Spleen (tissue), 11 donors: ENCODE data around the gene TSHR. TPM values are rescaled to one million over a fixed set of nuclear protein-coding genes. Genes with fewer than 3 reads are reported as not detected.
"Not testable (repeated sequence)": the region's sequence is repeated elsewhere in the genome, so short reads cannot be mapped to it uniquely, and the experiment has no call there.

ENCODE experiments used
- DNase-seq: peaks from one replicate; pipeline ENCODE4 v3.0.0-alpha.2; 2020
- H3K27ac ChIP-seq, 8 donors: fragments of 200-600 bp; sonication (generic) in 7 of 8; 1 replicate in 4 of 8; 2 replicates in 4 of 8; pipeline versions ENCODE4 v1.5.0 to v1.8.0; 2016 to 2021; ENCODE audit warnings: inconsistent platforms in 4 of 8, mild to moderate bottlenecking in 4 of 8, moderate library complexity in 1 of 8
- H3K27me3 ChIP-seq, 7 donors: fragments of 200-600 bp; sonication (generic) in 6 of 7; replicated peaks in 1 of 7; 1 replicate in 4 of 7; 2 replicates in 3 of 7; pipeline versions ENCODE4 v1.5.0 to v1.8.0; 2016 to 2021; ENCODE audit warnings: inconsistent platforms in 3 of 7, mild to moderate bottlenecking in 1 of 7
- H3K36me3 ChIP-seq, 6 donors: fragments of 200-600 bp; sonication (generic) in 5 of 6; 1 replicate in 4 of 6; 2 replicates in 2 of 6; pipeline versions ENCODE4 v1.5.0 to v1.8.0; 2016 to 2021; ENCODE audit warnings: inconsistent platforms in 2 of 6
- H3K4me1 ChIP-seq, 6 donors: fragments of 200-600 bp; sonication (generic) in 5 of 6; 1 replicate in 3 of 6; 2 replicates in 3 of 6; pipeline versions ENCODE4 v1.5.0 to v1.8.0; 2016 to 2021; ENCODE audit warnings: inconsistent platforms in 3 of 6
- H3K4me3 ChIP-seq, 8 donors: fragments of 200-600 bp; sonication (generic) in 7 of 8; 1 replicate in 4 of 8; 2 replicates in 4 of 8; pipeline versions ENCODE4 v1.5.0 to v1.8.0; 2016 to 2021; ENCODE audit warnings: inconsistent platforms in 4 of 8, mild to moderate bottlenecking in 4 of 8, moderate library complexity in 2 of 8
- H3K9me3 ChIP-seq, 8 donors: fragments of 200-600 bp; sonication (generic) in 7 of 8; 1 replicate in 4 of 8; 2 replicates in 4 of 8; pipeline versions ENCODE4 v1.5.0 to v1.8.0; 2016 to 2021; ENCODE audit warnings: inconsistent platforms in 4 of 8
- POLR2A ChIP-seq, 3 donors: fragments of 450-650 bp; IDR thresholded peaks; one replicate each; pipeline ENCODE4 v1.5.1; 2017; ENCODE audit warnings: antibody characterized with exemption in 3 of 3, mild to moderate bottlenecking in 1 of 3
- POLR2AphosphoS5 ChIP-seq, 3 donors: sonication (generic); formaldehyde crosslinking; IDR thresholded peaks; one replicate each; pipeline ENCODE4 v1.5.1; 2017; ENCODE audit warnings: antibody characterized with exemption in 3 of 3
- WGBS, 5 donors: extraction: QIAGEN DNeasy Blood & Tissue Kit in 3 of 5; methylation state at CpG; one replicate each; pipeline versions ENCODE4 v1.1.5 to v1.1.7; 2013 to 2018; 5-methylcytosine and 5-hydroxymethylcytosine counted together
- intact Hi-C: fragments of 100-400 bp; cut with DNase I; formaldehyde crosslinking; loops from one replicate; pipeline ENCODE4 v1.15.0; 2023; ENCODE audit warnings: low total_unique reads
- polyA plus RNA-seq, 3 donors: library from polyadenylated mRNA; stranded (reverse); fragments of 200-250 nt; gene quantifications; one replicate each; pipeline ENCODE4 v1.2.1, GENCODE V29; 2013
- total RNA-seq, 7 donors: library from RNA; depleted of rRNA in 3 of 7; stranded (reverse); fragments of >200 nt in 3 of 7; fragmentation: NEBNext Ultra II Directional in 4 of 7; extraction: Animal tissue kit (Norgen Biotek cat#: 25700) in 4 of 7; gene quantifications; one replicate each; pipeline versions ENCODE4 v1.1.0 to v1.2.1, GENCODE V29; 2016 to 2021
- TF ChIP-seq, protein P1 (sequence below), 11 experiments: fragments of 200-600 bp in 7 of 11; fragments of 450-650 bp in 4 of 11; sonication (generic) in 4 of 11; IDR thresholded peaks in 8 of 11; conservative IDR thresholded peaks in 3 of 11; 1 replicate in 7 of 11; 2 replicates in 4 of 11; pipeline versions ENCODE4 v1.4.0 to v1.8.0; 2016 to 2021; ENCODE audit warnings: antibody characterized with exemption in 11 of 11, inconsistent platforms in 4 of 11, mild to moderate bottlenecking in 1 of 11
- donor health status: healthy with polysubstance abuse.
- donor health status: DM: no; HTN: no; CAD: no; lungs with moderate emphysema.
- donor health status: DM: no; HTN: no; CAD: no.
- donor health status: Bipolar disorder and iron deficiency.
- donor health status: healthy.
- donor health status: DM: no; HTN: no; CAD: no.
- donor health status: DM: yes; HTN: yes; CAD: no.

Gene TSHR
- total and polyA plus RNA-seq, 10 donors = 0.22 to 3.1 (median 0.46) TPM; not detected in 1

DNA sequence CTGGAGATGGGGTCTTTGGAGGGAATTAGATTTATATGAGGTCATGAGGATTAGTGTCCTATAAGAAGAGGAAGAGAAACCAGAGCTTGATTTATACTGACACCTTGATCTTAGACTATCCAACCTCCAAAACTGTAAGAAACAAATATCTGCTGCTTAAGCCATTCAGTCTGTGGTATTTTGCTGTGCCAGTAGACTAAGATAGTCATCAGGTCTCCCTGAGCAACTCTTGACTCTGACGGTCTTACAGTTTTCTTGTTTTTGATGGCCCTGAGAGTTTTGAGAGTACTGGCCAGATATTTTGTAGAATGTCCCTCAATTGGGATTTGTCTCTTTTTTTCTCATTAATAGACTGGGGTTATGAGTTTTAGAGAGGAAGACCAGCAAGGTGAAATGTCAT is 51.7 kb downstream of the TSHR start:
- Histone ChIP-seq H3K9me3 (no peaks in the 10 kb centered on the region), H3K27ac (no peak overlapping the region), H3K4me3 (no peak overlapping the region), H3K36me3 (no peaks in the 10 kb centered on the region), H3K27me3 (no peaks in the 10 kb centered on the region), H3K4me1 (no peaks in the 10 kb centered on the region)
- intact Hi-C loops = no loop called here
- TF ChIP-seq POLR2A (IDR thresholded peaks at IDR 0.05) (no peak), POLR2AphosphoS5 (IDR thresholded peaks at IDR 0.05) (no peak)
- TF ChIP-seq, protein P1, sequence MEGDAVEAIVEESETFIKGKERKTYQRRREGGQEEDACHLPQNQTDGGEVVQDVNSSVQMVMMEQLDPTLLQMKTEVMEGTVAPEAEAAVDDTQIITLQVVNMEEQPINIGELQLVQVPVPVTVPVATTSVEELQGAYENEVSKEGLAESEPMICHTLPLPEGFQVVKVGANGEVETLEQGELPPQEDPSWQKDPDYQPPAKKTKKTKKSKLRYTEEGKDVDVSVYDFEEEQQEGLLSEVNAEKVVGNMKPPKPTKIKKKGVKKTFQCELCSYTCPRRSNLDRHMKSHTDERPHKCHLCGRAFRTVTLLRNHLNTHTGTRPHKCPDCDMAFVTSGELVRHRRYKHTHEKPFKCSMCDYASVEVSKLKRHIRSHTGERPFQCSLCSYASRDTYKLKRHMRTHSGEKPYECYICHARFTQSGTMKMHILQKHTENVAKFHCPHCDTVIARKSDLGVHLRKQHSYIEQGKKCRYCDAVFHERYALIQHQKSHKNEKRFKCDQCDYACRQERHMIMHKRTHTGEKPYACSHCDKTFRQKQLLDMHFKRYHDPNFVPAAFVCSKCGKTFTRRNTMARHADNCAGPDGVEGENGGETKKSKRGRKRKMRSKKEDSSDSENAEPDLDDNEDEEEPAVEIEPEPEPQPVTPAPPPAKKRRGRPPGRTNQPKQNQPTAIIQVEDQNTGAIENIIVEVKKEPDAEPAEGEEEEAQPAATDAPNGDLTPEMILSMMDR (IDR thresholded peaks at IDR 0.05 in 8 of 11, conservative IDR thresholded peaks at IDR 0.05 in 3 of 11) = no peak
- WGBS, 5 donors = 82 to 92% (median 87%) methylated on average over 1 of the region's 1 CpG
- no peak for DNase-seq

DNA sequence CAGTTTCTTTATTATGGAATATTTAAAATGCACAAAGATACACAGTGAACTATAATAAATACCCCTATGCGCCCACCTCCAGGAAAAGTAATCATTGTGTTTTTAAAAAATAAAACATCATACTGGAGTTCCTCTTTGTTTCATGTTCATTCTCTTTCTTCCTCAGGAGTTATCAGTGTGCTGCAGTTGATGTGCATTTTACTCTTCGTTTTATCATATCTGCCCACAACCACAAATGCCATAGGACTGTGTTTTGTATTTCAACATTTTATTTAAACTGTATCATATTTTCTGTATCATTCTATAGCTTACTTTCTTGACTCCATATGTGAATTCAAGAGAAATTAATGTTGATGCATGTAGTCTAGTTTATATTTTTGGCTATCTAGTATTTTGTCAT is 53.9 kb downstream of the TSHR start:
- Histone ChIP-seq H3K27me3 (no peaks in the 10 kb centered on the region), H3K36me3 (no peaks in the 10 kb centered on the region), H3K4me3 (no peak overlapping the region), H3K9me3 (peaks cover 0 to 8% (median 0%) of the 10 kb centered on the region in 8 donors), H3K27ac (no peak overlapping the region), H3K4me1 (no peaks in the 10 kb centered on the region)
- TF ChIP-seq POLR2A (IDR thresholded peaks at IDR 0.05) = no peak
- no peak for TF ChIP-seq POLR2AphosphoS5 (IDR thresholded peaks at IDR 0.05)
- TF ChIP-seq, protein P1 (IDR thresholded peaks at IDR 0.05 in 8 of 11, conservative IDR thresholded peaks at IDR 0.05 in 3 of 11) = no peak
- no peak for DNase-seq
- 62 to 80% (median 70%) methylated on average over 2 of the region's 2 CpGs for WGBS, 5 donors
- intact Hi-C loops = no loop called here

DNA sequence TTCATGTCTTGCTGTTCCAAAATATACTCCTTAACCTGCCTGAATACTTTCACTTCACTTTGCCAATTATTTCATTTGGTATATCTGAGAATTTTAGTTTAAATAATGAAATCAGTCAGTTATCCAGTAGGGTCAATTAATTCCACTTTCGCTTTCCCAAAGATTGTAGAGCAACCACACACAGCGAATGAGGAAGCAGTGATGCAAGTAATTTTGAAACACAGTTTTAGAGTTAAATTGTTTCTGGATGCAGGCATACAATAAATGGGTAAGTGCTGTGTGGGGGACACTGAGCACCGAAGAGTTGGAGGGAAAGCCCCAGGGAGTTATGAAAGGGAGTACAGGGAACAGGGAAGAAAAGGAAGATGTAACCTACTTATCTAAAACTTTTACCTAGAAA is 62.8 kb downstream of the TSHR start:
- peak overlapping the region in 2 of 8 donors; percentile 34 for H3K27ac ChIP-seq
- TF ChIP-seq, protein P1 (IDR thresholded peaks at IDR 0.05 in 8 of 11, conservative IDR thresholded peaks at IDR 0.05 in 3 of 11) = no peak
- TF ChIP-seq POLR2A (IDR thresholded peaks at IDR 0.05) (no peak), POLR2AphosphoS5 (IDR thresholded peaks at IDR 0.05) (no peak)
- intact Hi-C loops = no loop called here
- no peak overlapping the region for H3K4me3 ChIP-seq
- H3K9me3 ChIP-seq = peaks cover 0 to 6% (median 0%) of the 10 kb centered on the region in 8 donors
- peaks cover 0 to 16% (median 3%) of the 10 kb centered on the region in 6 donors for H3K4me1 ChIP-seq
- no peak for DNase-seq
- 40 to 72% (median 42%) methylated on average over 3 of the region's 3 CpGs for WGBS, 5 donors
- no peaks in the 10 kb centered on the region for H3K36me3 ChIP-seq
- no peaks in the 10 kb centered on the region for H3K27me3 ChIP-seq

DNA sequence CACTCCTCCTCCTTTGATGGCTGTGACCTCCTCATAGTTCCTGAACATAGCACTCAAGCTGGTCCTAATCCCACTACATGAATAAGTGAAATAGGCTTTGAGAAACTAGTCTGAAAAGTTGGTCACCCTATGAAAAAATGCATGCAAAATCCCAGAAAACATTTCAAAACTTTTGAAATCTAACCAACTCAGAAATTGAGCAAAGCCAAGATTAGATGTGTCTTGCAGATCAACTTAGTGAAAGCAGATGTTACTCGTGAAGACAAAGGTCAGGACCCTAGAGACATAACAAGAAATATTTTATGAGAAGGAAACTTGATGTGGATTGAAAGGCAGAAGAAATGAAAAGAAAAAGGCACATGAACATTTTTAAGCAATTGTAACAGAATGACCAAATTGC is 63.3 kb downstream of the TSHR start:
- peak overlapping the region in 2 of 8 donors; percentile 34 for H3K27ac ChIP-seq
- WGBS, 5 donors = 36 to 71% (median 45%) methylated on average over 1 of the region's 1 CpG
- TF ChIP-seq, protein P1 (IDR thresholded peaks at IDR 0.05 in 8 of 11, conservative IDR thresholded peaks at IDR 0.05 in 3 of 11) = no peak
- no peak for TF ChIP-seq POLR2A (IDR thresholded peaks at IDR 0.05)
- TF ChIP-seq POLR2AphosphoS5 (IDR thresholded peaks at IDR 0.05) = no peak
- intact Hi-C loops = no loop called here
- H3K27me3 ChIP-seq = no peaks in the 10 kb centered on the region
- H3K4me1 ChIP-seq = peaks cover 0 to 16% (median 3%) of the 10 kb centered on the region in 6 donors
- H3K36me3 ChIP-seq = no peaks in the 10 kb centered on the region
- H3K9me3 ChIP-seq = peaks cover 0 to 2% (median 0%) of the 10 kb centered on the region in 8 donors
- H3K4me3 ChIP-seq = no peak overlapping the region
- no peak for DNase-seq

DNA sequence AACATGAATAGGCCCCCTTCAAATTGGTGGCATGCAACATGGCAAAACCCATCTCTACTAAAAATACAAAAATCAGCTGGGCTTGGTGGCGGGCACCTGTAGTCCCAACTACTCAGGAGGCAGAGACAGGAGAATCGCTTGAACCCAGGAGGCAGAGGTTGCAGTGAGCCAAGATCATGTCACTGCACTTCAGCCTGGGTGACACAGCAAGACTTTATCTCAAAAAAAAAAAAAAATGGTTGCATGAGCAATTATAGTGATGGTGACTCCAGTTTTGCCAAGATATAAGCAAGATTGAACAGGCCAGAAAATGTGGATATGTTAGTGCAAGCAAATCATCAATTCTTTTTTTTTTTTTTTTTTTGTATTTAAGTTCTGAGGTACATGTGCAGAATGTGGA is 63.7 kb downstream of the TSHR start:
- intact Hi-C loops, H3K27me3 ChIP-seq, H3K4me3 ChIP-seq, H3K36me3 ChIP-seq, DNase-seq, H3K27ac ChIP-seq, H3K9me3 ChIP-seq: not testable (repeated sequence)
- 93 to 98% (median 94%) methylated on average over 2 of the region's 2 CpGs for WGBS, 5 donors
- peaks cover 0 to 16% (median 3%) of the 10 kb centered on the region in 6 donors for H3K4me1 ChIP-seq
